Prostate gland (tissue), 2 donors: ENCODE measurements around the gene PDZD7. TPM values are rescaled to one million over a fixed set of nuclear protein-coding genes. Genes with fewer than 3 reads are reported as not detected.

Experiments
- DNase-seq: peaks from one replicate; pipeline ENCODE4 v3.0.0-alpha.2; 2019; ENCODE audit warnings: low spot score
- H3K27ac ChIP-seq, 2 donors: fragments of 200-600 bp; sonication (generic); 2 replicates each; pipeline ENCODE4 v1.5.1; 2017 to 2019
- H3K27me3 ChIP-seq: fragments of 200-600 bp; sonication (generic); replicated peaks from 2 replicates; pipeline ENCODE4 v1.5.1; 2019; ENCODE audit not compliant: insufficient read depth
- H3K36me3 ChIP-seq, 2 donors: fragments of 200-600 bp; sonication (generic); 1 replicate in 1 of 2; 2 replicates in 1 of 2; pipeline versions ENCODE4 v1.5.1 to v1.8.1; 2017 to 2019
- H3K4me1 ChIP-seq: fragments of 200-600 bp; sonication (generic); replicated peaks from 2 replicates; pipeline ENCODE4 v1.5.1; 2019
- H3K4me3 ChIP-seq, 2 donors: fragments of 200-600 bp; sonication (generic); 2 replicates each; pipeline ENCODE4 v1.5.1; 2017 to 2019
- H3K9me3 ChIP-seq: fragments of 200-600 bp; sonication (generic); 2 replicates; pipeline ENCODE4 v1.5.1; 2017
- CTCF ChIP-seq, 4 experiments: fragments of 200-600 bp in 2 of 4; fragments of 450-650 bp in 2 of 4; sonication (generic) in 2 of 4; IDR thresholded peaks; 1 replicate in 3 of 4; 2 replicates in 1 of 4; pipeline ENCODE4 v1.5.1; 2016 to 2019; ENCODE audit warnings: antibody characterized with exemption in 4 of 4, mild to moderate bottlenecking in 2 of 4, moderate library complexity in 2 of 4
- POLR2A ChIP-seq: fragments of 450-650 bp; IDR thresholded peaks from one replicate; pipeline ENCODE4 v1.6.1; 2016; ENCODE audit warnings: antibody characterized with exemption, mild to moderate bottlenecking
- POLR2AphosphoS5 ChIP-seq: sonication (generic); formaldehyde crosslinking; IDR thresholded peaks from one replicate; pipeline ENCODE4 v1.6.1; 2017; ENCODE audit warnings: antibody characterized with exemption
- WGBS: methylation state at CpG from one replicate; pipeline ENCODE4 v1.1.5; 2018; 5-methylcytosine and 5-hydroxymethylcytosine counted together
- intact Hi-C: fragments of 100-400 bp; cut with DNase I; formaldehyde crosslinking; loops from one replicate; pipeline ENCODE4 v1.14.2; 2022
- total RNA-seq, 2 donors: library from RNA; depleted of rRNA; stranded (reverse); fragments of >200 nt; gene quantifications; one replicate each; pipeline ENCODE4 v1.1.0, GENCODE V29; 2016

The PDZD7 gene
- total RNA-seq, 2 donors from 2014 or later: 0.82 to 1.5 TPM

DNA sequence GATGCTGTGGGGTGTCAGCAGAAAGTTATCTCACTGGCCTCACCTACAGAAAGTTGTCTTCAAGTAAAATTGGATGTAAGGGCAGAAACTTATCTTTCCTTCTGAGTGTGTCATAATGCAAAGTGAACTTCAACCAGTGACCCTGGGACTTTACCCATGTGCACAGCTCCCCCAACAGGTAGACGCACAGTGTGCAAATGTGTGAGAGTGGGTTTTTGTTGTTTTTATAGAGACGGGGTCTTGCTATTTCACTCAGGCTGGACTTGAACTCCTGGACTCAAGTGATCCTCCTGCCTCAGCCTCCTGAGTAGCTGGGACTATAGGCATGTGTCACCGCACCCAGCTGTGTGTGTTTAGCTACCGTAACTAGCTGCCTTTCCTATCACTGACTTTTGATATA lies 24.5 kb upstream of the PDZD7 start:
- no peak for TF ChIP-seq CTCF (IDR thresholded peaks at IDR 0.05)
- TF ChIP-seq POLR2AphosphoS5: no peak
- TF ChIP-seq POLR2A: no peak
- H3K36me3 ChIP-seq: no peaks in the 10 kb centered on the region
- no peak for DNase-seq
- intact Hi-C loops: no loop called here
- no peaks in the 10 kb centered on the region for H3K9me3 ChIP-seq
- H3K4me3 ChIP-seq: no peak overlapping the region
- H3K27me3 ChIP-seq: no peaks in the 10 kb centered on the region
- H3K4me1 ChIP-seq: no peaks in the 10 kb centered on the region
- 93% methylated on average over 4 of the region's 4 CpGs for WGBS
- H3K27ac ChIP-seq: no peak overlapping the region

- Histone ChIP-seq H3K27me3 (no peaks in the 10 kb centered on the region), H3K36me3 (no peaks in the 10 kb centered on the region), H3K9me3 (no peaks in the 10 kb centered on the region), H3K4me1 (no peaks in the 10 kb centered on the region), H3K4me3 (no peak overlapping the region), H3K27ac (no peak overlapping the region)
- intact Hi-C loops: no loop called here
- 85% methylated on average over 5 of the region's 5 CpGs for WGBS
- TF ChIP-seq CTCF (IDR thresholded peaks at IDR 0.05) (no peak), POLR2AphosphoS5 (no peak), POLR2A (no peak)
- no peak for DNase-seq
Observed at GRCh38 chr10:101054876-101055275, 23.9 kb upstream of the PDZD7 start.

DNA sequence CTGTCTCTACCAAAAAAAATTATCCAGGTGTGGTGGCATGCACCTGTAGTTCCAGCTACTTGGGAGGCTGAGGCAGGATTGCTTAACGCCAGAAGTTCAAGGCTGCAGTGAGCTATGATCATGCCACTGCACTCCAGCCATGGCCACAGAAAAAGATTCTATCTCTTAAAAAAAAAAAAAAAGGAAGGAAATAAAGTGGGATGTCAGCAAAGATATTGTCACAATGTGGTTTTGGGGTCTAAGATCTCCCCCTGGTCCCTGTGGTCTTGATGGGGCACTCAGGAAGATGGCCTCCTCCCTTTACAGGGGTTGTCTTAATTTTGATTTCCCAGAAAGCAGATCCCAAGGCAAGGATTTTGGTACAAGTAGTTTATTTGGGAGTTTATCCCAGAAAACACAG lies 23.4 kb upstream of the PDZD7 start:
- Histone ChIP-seq H3K4me1 (no peaks in the 10 kb centered on the region), H3K27ac (no peak overlapping the region), H3K27me3 (no peaks in the 10 kb centered on the region), H3K36me3 (no peaks in the 10 kb centered on the region), H3K4me3 (no peak overlapping the region), H3K9me3 (no peaks in the 10 kb centered on the region)
- 91% methylated on average over 1 of the region's 1 CpG for WGBS
- DNase-seq: no peak
- intact Hi-C loops: no loop called here
- TF ChIP-seq POLR2A: no peak
- no peak for TF ChIP-seq POLR2AphosphoS5
- no peak for TF ChIP-seq CTCF (IDR thresholded peaks at IDR 0.05)

GRCh38 chr10:101053516-101053915 lies 22.6 kb upstream of the PDZD7 start:
- TF ChIP-seq CTCF (IDR thresholded peaks at IDR 0.05) (no peak), POLR2A (no peak), POLR2AphosphoS5 (no peak)
- no peak for DNase-seq
- H3K27ac ChIP-seq: no peak overlapping the region
- H3K4me3 ChIP-seq: no peak overlapping the region
- H3K36me3 ChIP-seq: no peaks in the 10 kb centered on the region
- no peaks in the 10 kb centered on the region for H3K9me3 ChIP-seq
- H3K27me3 ChIP-seq: no peaks in the 10 kb centered on the region
- no peaks in the 10 kb centered on the region for H3K4me1 ChIP-seq
- intact Hi-C loops: no loop called here

DNA sequence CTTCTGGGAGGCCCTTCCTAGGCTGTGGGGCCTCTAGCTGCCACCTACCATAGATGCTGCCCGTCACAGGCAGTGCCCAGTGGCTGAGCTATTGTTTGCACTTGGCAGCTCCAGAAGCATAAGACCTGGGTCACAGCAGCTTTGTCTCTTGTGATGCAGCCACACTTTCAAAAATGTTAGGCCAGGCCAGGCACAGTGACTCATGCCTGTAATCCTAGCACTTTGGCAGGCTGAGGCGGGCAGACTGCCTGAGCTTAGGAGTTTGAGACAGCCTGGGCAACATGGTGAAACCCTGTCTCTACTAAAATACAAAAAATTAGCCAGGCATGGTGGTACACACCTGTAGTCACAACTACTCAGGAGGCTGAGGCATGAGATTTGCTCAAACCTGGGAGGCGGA lies 21.4 kb upstream of the PDZD7 start:
- Histone ChIP-seq H3K36me3 (no peaks in the 10 kb centered on the region), H3K4me3 (no peak overlapping the region), H3K9me3 (no peaks in the 10 kb centered on the region), H3K27me3 (no peaks in the 10 kb centered on the region), H3K27ac (no peak overlapping the region), H3K4me1 (no peaks in the 10 kb centered on the region)
- DNase-seq: no peak
- 79% methylated on average over 3 of the region's 3 CpGs for WGBS
- no peak for TF ChIP-seq CTCF (IDR thresholded peaks at IDR 0.05)
- TF ChIP-seq POLR2AphosphoS5: no peak
- TF ChIP-seq POLR2A: no peak
- intact Hi-C loops: no loop called here
